Sigmoid colon (tissue), 4 donors: ENCODE results near the gene ARHGAP18.

Experiments used
- CTCF ChIP-seq, 4 experiments: fragments of 450-650 bp in 3 of 4; fragments of 200-600 bp in 1 of 4; IDR thresholded peaks; one replicate each; pipeline ENCODE4 v1.5.1; 2016 to 2019; ENCODE audit warnings: antibody characterized with exemption in 4 of 4, mild to moderate bottlenecking in 3 of 4, moderate library complexity in 2 of 4
- EP300 ChIP-seq, 4 donors: sonication (generic); formaldehyde crosslinking; IDR thresholded peaks; one replicate each; pipeline ENCODE4 v1.6.1; 2017; ENCODE audit warnings: antibody characterized with exemption in 4 of 4
- POLR2A ChIP-seq, 2 donors: fragments of 450-650 bp; IDR thresholded peaks; one replicate each; pipeline ENCODE4 v1.6.1; 2016; ENCODE audit warnings: antibody characterized with exemption in 2 of 2, mild to moderate bottlenecking in 2 of 2, moderate library complexity in 2 of 2

- no peak for TF ChIP-seq POLR2A (IDR thresholded peaks at IDR 0.05)
- no peak for TF ChIP-seq CTCF (IDR thresholded peaks at IDR 0.05)
- no peak for TF ChIP-seq EP300 (IDR thresholded peaks at IDR 0.05)
Measured at GRCh38 chr6:129615496-129615895, 94.5 kb downstream of the ARHGAP18 start.
